ENCODE measurements around the gene TST.
A peak's percentile ranks its signal among the peaks of the same experiment; 100 is the strongest.

The TST gene

GRCh38 chr22:37026325-37026724 lies 7.1 kb upstream of the TST start:
- ATAC-seq = no peak

GRCh38 chr22:37025500-37026070 lies 6.3 kb upstream of the TST start:
- H3K4me3 Mint-ChIP-seq = no peak overlapping the region
- no peaks in the 10 kb centered on the region for H3K9me3 Mint-ChIP-seq
- H3K27ac Mint-ChIP-seq = no peak overlapping the region
- H3K27me3 Mint-ChIP-seq = peaks cover 24% of the 10 kb centered on the region
- no peak for DNase-seq
- H3K4me1 Mint-ChIP-seq = peaks cover 4% of the 10 kb centered on the region
- no peak for ATAC-seq

More at GRCh38 chr22:37026325-37026724, 7.1 kb upstream of the TST start:
- Mint-ChIP-seq H3K9me3 (no peaks in the 10 kb centered on the region), H3K4me3 (no peak overlapping the region), H3K4me1 (peaks cover 4% of the 10 kb centered on the region), H3K27ac (no peak overlapping the region), H3K27me3 (peaks cover 17% of the 10 kb centered on the region)
- no peak for DNase-seq

- no peak for DNase-seq
- Mint-ChIP-seq H3K27ac (no peak overlapping the region), H3K4me1 (peaks cover 13% of the 10 kb centered on the region), H3K9me3 (no peaks in the 10 kb centered on the region), H3K27me3 (peaks cover 34% of the 10 kb centered on the region), H3K4me3 (no peak overlapping the region)
- ATAC-seq = no peak
These were observed 5.3 kb upstream of the TST start for GRCh38 chr22:37024339-37025157.

GRCh38 chr22:37023743-37024338 lies 4.6 kb upstream of the TST start:
- Mint-ChIP-seq H3K4me3 (no peak overlapping the region), H3K9me3 (no peaks in the 10 kb centered on the region), H3K27me3 (peaks cover 35% of the 10 kb centered on the region), H3K4me1 (peaks cover 13% of the 10 kb centered on the region), H3K27ac (no peak overlapping the region)
- no peak for DNase-seq
- ATAC-seq = no peak

GRCh38 chr22:37022483-37023337 lies 3.5 kb upstream of the TST start:
- DNase-seq = no peak
- H3K4me1 Mint-ChIP-seq = peaks cover 18% of the 10 kb centered on the region
- peaks cover 46% of the 10 kb centered on the region for H3K27me3 Mint-ChIP-seq

GRCh38 chr22:37021710-37022482 lies 2.6 kb upstream of the TST start:
- H3K4me3 Mint-ChIP-seq = no peak overlapping the region
- H3K4me1 Mint-ChIP-seq = peaks cover 18% of the 10 kb centered on the region
- DNase-seq (peak; percentile 46 to 49), ATAC-seq (peak; percentile 46)
- H3K27ac Mint-ChIP-seq = no peak overlapping the region
- no peaks in the 10 kb centered on the region for H3K9me3 Mint-ChIP-seq
- H3K27me3 Mint-ChIP-seq = peaks cover 53% of the 10 kb centered on the region

More at GRCh38 chr22:37022483-37023337, 3.5 kb upstream of the TST start:
- no peak overlapping the region for H3K27ac Mint-ChIP-seq
- ATAC-seq = no peak
- no peak overlapping the region for H3K4me3 Mint-ChIP-seq
- no peaks in the 10 kb centered on the region for H3K9me3 Mint-ChIP-seq

GRCh38 chr22:37021041-37021440 lies 1.8 kb upstream of the TST start:
- no peaks in the 10 kb centered on the region for H3K9me3 Mint-ChIP-seq
- DNase-seq = no peak
- peaks cover 18% of the 10 kb centered on the region for H3K4me1 Mint-ChIP-seq
- H3K4me3 Mint-ChIP-seq = no peak overlapping the region
- ATAC-seq = no peak
- peaks cover 53% of the 10 kb centered on the region for H3K27me3 Mint-ChIP-seq
- no peak overlapping the region for H3K27ac Mint-ChIP-seq

- DNase-seq (no peak), ATAC-seq (no peak)
- Mint-ChIP-seq H3K4me1 (peaks cover 18% of the 10 kb centered on the region), H3K27ac (peak overlapping the region in 1 of 2 donors; percentile 63), H3K9me3 (no peaks in the 10 kb centered on the region), H3K4me3 (peak overlapping the region; percentile 84 to 90), H3K27me3 (peaks cover 57% of the 10 kb centered on the region)
These were observed 889 bp upstream of the TST start for GRCh38 chr22:37020192-37020479.

GRCh38 chr22:37018815-37019308 lies 385 bp downstream of the TST start:
- peak; percentile 32 for ATAC-seq
- Mint-ChIP-seq H3K4me3 (peak overlapping the region; percentile 75 to 81), H3K27me3 (peaks cover 55% of the 10 kb centered on the region), H3K9me3 (no peaks in the 10 kb centered on the region), H3K27ac (no peak overlapping the region), H3K4me1 (peaks cover 15% of the 10 kb centered on the region)
- no peak for DNase-seq

- peaks cover 55% of the 10 kb centered on the region for H3K27me3 Mint-ChIP-seq
- DNase-seq = no peak
- H3K27ac Mint-ChIP-seq = no peak overlapping the region
- peaks cover 15% of the 10 kb centered on the region for H3K4me1 Mint-ChIP-seq
- H3K4me3 Mint-ChIP-seq = peak overlapping the region; percentile 75 to 81
- H3K9me3 Mint-ChIP-seq = no peaks in the 10 kb centered on the region
- ATAC-seq = no peak
These were observed 997 bp downstream of the TST start for GRCh38 chr22:37018086-37018814.

- Mint-ChIP-seq H3K4me3 (no peak overlapping the region), H3K27me3 (peaks cover 55% of the 10 kb centered on the region), H3K9me3 (no peaks in the 10 kb centered on the region), H3K27ac (no peak overlapping the region), H3K4me1 (peaks cover 15% of the 10 kb centered on the region)
- ATAC-seq (no peak), DNase-seq (no peak)
These were observed 1.9 kb downstream of the TST start for GRCh38 chr22:37017356-37017755.

- DNase-seq (no peak), ATAC-seq (no peak)
- H3K27me3 Mint-ChIP-seq = peaks cover 45% of the 10 kb centered on the region
- H3K4me1 Mint-ChIP-seq = peaks cover 15% of the 10 kb centered on the region
- H3K9me3 Mint-ChIP-seq = no peaks in the 10 kb centered on the region
- H3K4me3 Mint-ChIP-seq = no peak overlapping the region
- no peak overlapping the region for H3K27ac Mint-ChIP-seq
These were observed 2.9 kb downstream of the TST start for GRCh38 chr22:37016134-37016910.

- Mint-ChIP-seq H3K27ac (no peak overlapping the region), H3K4me1 (peaks cover 14% of the 10 kb centered on the region), H3K4me3 (no peak overlapping the region), H3K27me3 (peaks cover 38% of the 10 kb centered on the region), H3K9me3 (no peaks in the 10 kb centered on the region)
- DNase-seq = no peak
- no peak for ATAC-seq
These were observed 3.7 kb downstream of the TST start for GRCh38 chr22:37015587-37015878.
